Activated CD8-positive, alpha-beta memory T cell treated with anti-CD3 and anti-CD28 coated beads, Interleukin-2, amount 50 U/mL, for 1 hour (primary cell): ENCODE results near the gene SEMA6D.

Source experiments
- DNase-seq: peaks from one replicate; pipeline ENCODE4 v3.0.0-alpha.2; 2020; ENCODE audit errors: extremely low read depth

The SEMA6D gene

DNA sequence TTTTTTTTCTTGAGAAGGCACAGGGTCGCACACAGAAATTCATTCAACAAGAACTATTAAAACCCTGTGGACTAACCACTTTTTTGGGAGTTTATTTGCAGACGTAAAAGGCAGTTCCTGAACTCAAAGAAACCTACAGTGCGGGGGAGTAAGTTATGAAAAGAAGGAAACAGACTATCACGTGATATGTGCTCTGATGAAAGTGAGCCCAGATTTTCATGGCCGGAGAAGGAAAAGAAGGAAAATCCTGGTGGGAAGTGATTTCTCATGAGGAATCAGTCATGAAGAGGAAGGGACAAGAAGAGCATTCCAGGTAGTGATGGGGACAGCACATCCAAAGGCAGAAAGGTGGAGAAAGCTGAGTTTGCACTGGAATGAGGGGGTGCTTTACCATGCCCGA lies 26.1 kb downstream of the SEMA6D start:
- DNase-seq = no peak

DNA sequence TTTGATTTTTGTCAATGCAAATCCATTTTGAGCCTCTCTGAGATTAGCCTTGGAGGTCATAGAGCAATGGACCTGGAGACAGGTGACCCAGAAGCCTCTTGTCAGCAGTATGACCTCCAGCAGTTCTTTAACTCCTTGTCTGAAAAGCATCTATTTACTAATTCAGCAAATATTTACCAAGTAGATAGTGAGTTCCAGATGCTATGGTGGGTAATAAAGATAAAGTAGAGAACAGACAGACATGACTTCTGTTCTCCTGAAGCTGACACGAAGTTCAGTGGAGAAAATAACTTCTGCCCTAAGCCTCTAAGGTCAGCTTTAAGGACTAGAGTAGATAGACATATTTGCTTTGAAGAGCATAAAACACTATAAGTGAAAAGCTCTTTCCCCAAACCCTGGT lies 26.6 kb downstream of the SEMA6D start:
- DNase-seq = no peak

DNA sequence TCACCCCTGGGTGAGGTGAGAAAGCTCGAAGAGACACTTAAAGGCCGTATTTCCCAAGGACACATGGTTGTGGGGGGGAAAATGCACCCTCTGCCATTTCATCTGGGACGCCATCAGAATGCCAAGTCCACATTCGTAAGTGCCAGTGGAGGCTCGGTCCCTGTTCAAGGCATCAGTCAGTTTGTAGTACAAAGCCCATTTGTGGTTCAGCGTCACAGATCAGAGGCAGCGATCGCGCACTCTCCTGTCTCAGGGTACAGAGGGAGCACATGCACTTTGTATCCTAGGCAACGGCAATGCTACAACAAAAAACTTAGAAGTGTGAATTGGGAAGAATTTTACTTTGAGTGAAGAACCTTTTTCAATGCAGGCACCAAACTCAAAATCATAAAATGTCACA lies 27.2 kb downstream of the SEMA6D start:
- DNase-seq = no peak

DNA sequence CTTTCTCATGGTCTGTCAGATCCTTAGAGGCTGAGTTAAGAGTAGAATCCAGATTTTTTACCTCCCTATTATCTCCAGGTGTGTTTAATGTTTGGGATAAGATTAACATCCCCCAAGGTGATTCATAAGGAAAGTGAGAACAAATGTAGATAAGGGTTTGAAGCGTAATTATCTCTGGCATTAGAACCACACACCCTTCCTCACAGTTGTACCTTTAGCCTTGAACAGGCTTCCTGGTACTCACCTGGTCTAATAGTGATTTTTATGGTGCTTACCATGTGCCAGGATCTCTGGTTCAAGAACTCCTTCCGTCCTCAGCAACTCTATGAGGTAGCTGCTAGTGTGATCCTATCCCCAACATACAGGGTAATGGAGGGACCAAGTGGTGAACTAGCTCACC lies 27.7 kb downstream of the SEMA6D start:
- no peak for DNase-seq

DNA sequence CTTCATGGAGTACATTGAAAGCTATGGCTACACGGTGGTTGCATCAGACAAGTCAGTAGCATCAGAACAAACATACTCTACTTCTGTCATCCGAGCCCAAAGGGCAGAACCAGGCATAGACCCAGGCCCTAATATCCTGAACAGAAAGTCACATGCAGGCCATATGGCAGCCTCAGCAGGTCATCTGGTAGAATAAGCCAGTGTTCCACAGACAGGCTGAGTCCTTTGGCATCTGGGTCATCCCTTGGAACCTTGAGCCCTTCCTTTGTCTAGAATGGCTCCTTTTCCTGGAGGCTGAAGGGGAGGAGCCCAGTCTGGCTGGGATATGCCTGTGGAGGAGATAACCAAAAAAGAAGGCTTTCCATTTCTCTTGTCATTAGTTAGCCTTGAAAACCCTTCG lies 29.2 kb downstream of the SEMA6D start:
- no peak for DNase-seq

DNA sequence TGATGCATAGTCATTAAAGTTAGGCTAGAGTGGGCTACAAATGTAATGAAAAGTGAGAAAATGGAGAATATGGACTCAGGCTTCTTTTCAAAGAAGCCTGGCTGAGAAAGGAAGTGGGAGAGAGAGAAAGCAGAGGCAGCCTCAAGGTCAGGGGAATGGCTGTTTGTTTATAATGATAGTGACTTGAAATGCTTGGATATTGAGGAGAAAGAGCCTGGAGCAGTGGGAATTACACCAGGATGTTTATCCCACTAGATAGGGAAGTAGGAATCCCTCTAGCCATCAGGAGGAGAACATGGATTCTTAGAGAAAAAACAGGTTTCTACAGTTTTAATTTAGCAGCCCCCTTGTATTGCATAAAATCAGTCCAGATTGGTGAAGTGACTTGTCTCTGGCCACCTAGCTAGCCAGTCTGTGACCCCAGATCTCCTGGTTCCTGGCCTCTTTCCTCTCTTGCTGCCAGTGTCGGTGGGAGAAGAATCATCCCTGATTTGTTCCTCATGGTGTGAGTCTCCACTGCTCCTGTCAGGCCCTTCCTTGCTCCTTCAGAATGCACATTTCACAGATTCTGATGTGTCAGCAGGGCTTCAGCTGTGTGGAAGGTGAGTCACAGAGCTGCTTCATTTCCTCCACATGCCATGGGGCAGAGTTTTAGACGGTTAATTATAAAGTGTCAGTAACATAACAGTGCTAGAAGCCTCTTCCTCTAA lies 32.9 kb downstream of the SEMA6D start:
- no peak for DNase-seq

DNA sequence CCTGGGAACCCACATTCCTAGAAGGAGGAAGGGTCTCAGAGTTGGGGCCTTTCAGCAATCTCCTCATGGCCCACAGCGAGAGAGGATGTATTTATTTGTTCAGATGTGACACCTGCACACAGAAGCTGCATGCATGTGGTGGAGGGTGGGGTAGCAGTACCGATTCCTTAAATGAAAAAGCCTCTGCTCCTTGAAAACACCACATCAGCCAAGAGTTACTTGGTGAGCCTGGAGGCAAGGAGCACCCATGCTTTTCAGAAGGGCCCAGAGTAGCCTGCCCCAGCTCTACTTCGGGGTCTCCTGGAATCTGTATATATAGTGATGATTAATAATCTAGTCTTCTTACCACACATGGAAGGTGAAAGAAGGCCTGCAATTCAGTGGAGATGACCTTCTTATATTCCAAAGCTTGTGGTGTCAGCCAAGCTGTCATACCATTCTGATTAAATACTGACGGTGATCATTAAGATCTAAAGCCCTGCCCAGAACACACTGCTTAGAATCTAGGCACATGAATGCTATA lies 33.5 kb downstream of the SEMA6D start:
- no peak for DNase-seq

DNA sequence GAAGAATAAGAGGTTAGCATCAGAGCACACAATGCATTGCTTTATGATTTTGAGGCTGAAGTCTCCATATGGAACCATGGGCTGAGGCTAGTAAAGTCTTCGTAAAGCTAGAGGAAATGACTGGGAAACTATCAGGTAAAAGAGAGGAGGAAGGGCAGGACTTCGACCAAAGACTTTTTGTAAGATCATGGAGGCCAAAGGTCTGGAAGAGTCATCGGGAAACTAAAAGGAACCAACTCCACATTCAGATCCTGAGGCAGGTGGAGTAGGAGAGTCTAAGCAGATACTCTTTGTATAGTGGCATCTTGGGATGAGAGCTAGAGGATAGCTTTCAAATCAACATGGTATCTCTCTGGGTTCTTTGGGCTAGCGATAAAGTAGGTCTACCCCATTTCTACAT lies 36.3 kb downstream of the SEMA6D start:
- no peak for DNase-seq

DNA sequence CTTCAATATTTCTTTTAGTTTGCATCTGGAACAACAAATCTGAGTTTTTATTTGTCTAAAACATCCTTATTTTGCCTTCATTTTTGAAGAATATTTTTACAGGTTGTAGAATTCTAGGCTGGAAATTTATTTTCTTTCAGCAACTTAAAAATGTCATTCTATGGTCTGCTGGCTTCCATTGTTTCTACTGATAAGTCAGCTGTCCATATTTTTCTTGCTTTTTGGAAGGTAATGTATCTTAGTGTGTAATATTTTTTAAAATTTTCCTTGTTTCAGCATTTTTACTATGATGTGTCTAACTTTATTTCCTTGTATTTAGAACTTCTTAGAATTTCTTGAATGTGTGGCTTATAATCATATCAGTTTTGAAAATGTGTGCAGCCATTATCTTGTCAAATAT lies 37.0 kb downstream of the SEMA6D start:
- DNase-seq = no peak

GRCh38 chr15:47755941-47756340 lies 38.6 kb downstream of the SEMA6D start:
- DNase-seq = no peak

- DNase-seq = no peak
Observed at GRCh38 chr15:47756872-47757271, 39.6 kb downstream of the SEMA6D start.

- DNase-seq = no peak
Observed at GRCh38 chr15:47757331-47757730, 40.0 kb downstream of the SEMA6D start.

DNA sequence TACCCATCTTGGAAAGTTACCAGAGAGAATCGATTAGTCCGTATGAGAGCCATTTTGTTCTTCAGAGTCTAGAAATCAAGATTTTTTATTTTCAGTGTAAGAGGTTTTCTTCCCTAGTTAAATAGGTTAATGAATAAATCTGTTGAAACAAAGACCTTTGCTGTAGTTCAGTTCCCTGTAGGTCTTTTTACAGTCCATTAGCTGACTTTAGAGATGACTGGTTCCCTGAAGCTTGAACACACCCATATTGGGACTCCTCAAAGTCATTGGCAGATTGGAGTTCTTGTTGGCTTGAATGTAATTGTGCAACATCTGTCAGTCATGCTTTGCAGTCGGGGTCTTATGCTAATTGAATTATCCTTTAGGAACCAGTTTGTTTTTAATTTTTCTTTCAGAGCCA lies 45.3 kb downstream of the SEMA6D start:
- no peak for DNase-seq

DNA sequence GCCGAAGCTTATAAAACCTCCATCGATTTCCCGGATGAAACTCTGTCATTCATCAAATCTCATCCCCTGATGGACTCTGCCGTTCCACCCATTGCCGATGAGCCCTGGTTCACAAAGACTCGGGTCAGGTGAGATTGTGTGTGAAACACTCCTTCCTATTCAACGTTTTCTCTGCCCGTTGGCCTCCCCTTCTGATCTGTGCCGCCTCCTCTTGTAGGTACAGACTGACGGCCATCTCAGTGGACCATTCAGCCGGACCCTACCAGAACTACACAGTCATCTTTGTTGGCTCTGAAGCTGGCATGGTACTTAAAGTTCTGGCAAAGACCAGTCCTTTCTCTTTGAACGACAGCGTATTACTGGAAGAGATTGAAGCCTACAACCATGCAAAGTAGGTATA lies 47.4 kb downstream of the SEMA6D start:
- no peak for DNase-seq

DNA sequence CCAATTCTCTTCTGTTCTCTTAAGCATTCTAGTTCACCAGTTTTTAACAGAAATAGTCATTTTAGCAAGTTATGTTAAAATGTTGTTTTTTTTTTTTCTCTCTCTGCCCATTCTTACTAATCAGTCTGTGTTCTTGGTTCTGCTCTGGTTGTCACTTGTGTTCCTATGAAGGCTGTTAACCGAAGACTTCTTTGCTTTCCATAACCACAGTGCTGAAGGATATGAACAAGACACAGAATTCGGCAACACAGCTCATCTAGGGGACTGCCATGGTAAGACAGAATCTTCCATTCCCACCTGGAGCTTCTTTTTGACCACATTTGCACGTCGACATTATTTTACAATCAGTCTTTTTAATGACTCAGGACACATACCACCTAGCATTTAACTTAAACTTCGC lies 49.1 kb downstream of the SEMA6D start:
- no peak for DNase-seq

GRCh38 chr15:47767035-47767434 lies 49.7 kb downstream of the SEMA6D start:
- DNase-seq = no peak

GRCh38 chr15:47768735-47769134 lies 51.4 kb downstream of the SEMA6D start:
- DNase-seq = no peak

DNA sequence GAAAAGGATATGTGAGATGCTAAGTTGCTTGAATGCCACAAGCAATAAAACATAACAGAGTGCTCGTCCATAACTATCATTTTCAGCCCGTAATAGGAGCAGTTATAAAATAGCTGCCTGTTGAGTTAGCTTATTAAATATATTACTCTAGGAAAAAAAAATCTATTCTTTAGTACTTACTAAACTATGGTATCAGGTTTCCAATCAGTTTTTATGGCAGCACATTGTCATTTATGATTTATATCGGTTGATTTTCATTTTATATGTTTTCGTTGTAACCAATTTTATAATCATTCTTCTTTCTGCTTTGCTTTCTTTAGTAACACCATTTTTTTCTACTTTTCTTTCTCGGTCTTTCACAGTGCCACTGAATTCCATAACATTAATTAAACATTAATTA lies 51.9 kb downstream of the SEMA6D start:
- DNase-seq = no peak

DNA sequence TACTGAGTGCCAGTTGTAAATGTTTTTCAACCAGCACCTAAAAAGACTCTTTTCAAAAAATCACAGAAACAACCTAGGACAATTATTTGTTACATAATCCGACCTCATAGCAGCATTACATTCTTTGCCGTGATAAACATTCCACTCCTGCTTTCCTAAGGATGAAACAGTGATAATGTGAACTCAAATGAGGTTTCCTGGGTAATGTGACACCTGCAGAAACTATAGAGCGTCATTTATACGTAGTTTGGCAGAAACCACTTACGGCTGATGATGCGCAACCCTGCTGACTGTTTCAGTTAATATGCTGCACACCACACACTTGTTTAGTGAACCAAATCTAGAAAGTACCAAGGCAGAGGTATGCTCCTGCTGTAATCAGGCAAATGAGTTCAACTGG lies 55.8 kb downstream of the SEMA6D start:
- DNase-seq = no peak

DNA sequence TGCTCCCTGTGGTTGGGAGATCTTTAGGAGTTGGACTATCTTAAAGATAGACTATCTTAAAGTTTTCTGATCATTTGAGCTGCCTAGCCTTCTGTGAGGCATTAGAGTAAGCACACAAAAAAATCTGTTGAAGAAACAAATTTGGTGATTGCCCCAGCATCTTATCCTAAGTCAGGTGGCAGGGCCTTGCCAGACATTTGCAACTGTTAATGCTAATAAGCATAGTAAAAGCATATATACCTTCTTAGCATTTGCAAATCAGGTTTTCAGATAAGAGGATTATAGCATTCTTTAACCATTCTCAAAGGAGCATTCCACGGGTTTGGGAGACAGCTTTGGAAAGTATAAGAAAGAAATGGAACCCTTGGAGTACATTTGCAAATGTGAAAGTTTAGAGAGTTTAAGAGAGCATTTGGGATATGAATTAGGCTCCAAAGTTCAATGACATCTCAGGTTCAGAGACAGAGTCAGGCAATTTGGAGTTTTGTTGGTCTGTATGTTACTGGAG lies 61.0 kb downstream of the SEMA6D start:
- no peak for DNase-seq

- no peak for DNase-seq
Observed at GRCh38 chr15:47780971-47781370, 63.7 kb downstream of the SEMA6D start.

DNA sequence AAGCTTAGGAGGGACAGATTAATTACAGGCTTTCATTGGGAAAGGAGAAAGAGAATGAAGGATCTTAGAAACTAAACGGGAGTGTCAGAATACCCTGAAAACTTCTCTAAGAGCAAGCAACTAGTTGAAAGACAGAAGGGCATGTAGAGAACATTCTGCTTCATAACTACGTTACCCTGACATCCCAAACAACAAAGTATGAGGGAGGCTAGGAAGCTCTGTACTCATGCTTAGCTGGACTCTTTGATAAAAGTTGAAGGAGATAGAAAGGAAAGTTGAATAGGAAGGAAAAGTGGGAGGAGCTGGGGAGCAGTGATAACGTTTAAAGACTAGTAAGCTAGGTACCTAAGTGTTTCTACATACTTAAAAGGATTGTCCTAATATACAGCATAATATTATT lies 64.2 kb downstream of the SEMA6D start:
- no peak for DNase-seq

GRCh38 chr15:47784820-47785219 lies 67.5 kb downstream of the SEMA6D start:
- DNase-seq = no peak

- no peak for DNase-seq
Observed at GRCh38 chr15:47786371-47786770, 69.1 kb downstream of the SEMA6D start.
